ENCODE data around the gene ZNF346.

ZNF346 gene

GRCh38 chr5:177123789-177124485 is 101.4 kb downstream of the ZNF346 start:
- DNase-seq, result no peak

- DNase-seq, result no peak
These were observed 102.0 kb downstream of the ZNF346 start for GRCh38 chr5:177124486-177124991.

GRCh38 chr5:177126771-177127170 is 104.3 kb downstream of the ZNF346 start:
- no peak for DNase-seq

- no peak for DNase-seq
These were observed 106.1 kb downstream of the ZNF346 start for GRCh38 chr5:177128551-177128981.

- no peak for DNase-seq
These were observed 107.9 kb downstream of the ZNF346 start for GRCh38 chr5:177130211-177131018.
